D341Med (cell line): ENCODE data around the gene TBC1D1.

ENCODE experiments used
- DNase-seq: peaks from one replicate; pipeline ENCODE4 v3.0.0; 2012; ENCODE audit warnings: low spot score

The TBC1D1 gene

DNA sequence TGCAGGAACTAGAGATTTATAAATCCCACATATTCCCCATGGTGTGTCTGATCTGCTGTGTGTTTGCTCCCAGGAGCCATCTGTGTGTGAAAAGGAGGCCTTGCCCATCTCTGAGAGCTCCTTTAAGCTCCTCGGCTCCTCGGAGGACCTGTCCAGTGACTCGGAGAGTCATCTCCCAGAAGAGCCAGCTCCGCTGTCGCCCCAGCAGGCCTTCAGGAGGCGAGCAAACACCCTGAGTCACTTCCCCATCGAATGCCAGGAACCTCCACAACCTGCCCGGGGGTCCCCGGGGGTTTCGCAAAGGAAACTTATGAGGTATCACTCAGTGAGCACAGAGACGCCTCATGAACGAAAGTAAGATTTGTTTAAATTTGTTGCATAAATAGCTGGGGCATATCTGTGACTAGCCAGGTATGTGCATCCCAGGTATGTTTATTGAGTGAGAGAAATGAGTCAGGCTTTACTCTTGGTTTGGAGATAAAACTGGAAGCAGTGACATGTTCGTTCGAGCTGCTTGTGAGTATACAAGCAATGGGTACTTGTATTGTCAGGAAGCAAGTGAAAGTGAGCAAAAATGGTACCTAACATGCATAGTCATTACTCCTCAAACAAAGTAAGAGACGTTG, 158.8 kb downstream of the TBC1D1 start:
- no peak for DNase-seq

DNA sequence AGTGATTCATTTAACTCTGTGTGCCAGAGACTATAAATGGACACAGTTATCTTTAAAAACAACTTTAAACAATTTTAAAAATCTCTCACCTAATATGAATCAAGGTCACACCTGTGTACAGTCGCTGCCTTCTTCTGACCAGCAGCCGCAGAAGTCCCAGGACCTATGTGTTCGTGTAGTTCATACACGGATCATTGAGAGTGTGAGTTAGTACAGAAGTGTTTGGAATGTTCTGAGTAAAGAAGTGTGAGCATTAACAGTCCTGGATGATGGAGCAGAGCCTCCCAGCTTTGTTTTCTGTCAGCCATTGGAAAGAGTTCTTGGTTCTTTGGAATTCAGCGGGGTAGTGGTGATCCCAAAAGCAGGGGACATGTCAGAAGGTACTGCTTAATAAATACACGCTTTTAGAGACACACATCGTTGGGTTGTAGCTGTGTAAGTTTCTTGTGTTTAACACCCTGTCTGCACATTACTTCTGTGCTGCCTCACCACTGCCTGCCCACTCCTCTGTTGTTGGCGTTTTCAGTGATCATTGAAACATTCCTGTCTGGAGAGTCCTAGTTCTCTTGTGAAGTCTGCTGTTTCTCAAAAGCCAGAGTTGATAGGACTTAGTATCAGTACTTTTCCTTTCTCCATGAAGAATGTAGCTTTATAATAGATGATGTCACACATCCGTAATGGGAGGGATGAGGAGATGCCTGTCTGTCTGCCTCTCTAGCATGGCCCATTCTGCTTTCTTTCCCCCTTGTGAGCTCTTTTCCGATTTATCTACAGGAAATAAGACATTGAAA, 159.9 kb downstream of the TBC1D1 start:
- DNase-seq = no peak

DNA sequence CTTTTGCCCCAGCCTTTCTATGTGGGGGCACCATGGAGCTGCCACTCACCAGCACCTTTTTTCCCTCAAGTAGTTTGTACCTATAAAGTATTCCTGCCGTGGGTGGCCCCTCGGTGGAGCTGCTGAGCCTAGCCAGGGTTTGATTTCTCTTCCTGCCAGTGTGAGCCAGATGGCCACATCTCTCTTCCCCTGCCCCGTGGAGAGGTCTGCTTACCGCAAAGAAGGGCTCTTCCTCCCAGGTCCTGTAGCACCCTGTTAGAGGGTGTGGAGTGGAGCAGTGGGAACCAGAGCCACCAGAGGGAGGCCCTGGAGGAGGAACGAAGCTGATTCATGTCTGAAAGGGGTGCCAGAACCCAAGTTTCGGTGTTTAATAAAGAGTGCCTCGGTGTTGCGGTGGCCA, 164.7 kb downstream of the TBC1D1 start:
- DNase-seq = no peak

DNA sequence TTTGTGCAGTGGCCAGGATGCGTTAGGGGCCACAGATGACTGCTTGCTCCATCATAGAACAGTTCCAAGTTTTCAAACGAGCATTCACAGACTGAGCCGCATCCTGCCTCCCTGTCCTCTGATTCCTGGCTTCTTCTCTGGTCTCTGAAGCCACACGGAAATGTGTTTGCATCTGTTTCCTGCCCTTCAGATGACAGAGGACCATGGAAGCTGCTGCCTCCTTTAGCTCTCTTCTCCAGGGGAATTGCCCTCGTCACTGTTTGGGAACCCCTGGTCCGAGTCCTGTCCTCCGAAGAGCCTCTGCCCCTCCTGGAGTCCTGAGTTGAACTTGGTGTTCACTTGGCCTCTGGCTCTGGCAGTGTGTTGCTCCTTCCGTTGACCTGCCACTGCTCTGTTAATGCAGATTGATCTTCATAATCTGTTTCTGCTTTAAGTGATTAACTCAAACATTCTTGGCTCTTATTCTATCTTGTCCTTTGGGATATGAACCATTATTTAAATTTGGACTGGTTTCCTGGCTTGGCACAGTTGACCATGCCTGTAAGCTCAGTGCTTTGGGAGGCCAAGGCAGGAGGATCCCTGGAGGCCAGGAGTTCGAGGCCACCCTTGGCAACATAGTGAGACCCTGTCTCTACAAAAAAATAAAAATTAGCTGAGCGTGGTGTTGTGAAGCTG, 165.3 kb downstream of the TBC1D1 start:
- no peak for DNase-seq

DNA sequence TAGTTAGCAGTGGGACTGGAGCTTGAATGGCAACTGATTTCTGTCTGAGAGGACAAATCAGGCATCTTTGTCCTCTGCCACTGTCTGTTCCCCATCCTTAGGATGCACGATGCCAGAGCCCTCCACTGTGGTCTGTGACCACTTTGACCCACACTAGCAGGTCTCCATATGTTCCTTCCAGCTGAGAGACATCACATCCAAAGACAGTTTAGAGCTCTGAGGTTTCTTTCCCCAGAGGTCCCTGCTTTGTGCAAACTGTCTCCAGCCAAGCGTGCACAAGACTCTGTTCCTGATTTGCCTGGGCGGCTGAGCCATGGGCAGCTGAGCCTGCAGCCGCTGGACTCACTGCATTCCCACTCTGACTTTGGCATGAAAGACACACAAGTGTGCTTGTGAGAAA, 167.3 kb downstream of the TBC1D1 start:
- DNase-seq = no peak

DNA sequence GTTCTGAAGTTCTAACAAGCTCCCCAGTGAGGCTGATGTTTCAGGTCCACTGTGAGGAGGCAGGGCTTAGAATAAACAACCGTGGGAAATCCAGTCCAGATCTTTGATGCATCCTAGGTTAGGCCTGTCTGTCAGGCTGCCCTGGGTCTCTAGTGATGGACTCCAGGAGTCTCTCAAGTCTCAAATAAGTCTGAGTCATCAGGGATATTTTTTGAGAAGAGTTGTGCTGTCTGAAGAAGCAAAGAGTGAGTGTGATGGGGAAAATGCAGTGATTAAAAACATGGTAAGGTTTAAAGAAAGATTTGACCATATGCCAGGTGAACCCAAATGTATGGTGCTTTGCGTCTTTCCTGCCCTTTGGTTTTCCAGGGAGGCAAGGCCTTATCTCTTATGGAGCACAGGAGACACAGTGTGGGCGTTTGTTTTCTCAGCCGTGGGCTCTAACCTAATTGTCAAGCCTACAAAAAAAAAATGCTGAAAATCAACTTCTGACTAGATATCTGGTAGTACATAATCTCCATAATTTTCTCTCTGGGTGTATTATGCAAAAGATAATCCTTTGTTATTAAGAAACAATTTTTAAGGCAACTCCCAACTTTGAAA, 170.0 kb downstream of the TBC1D1 start:
- no peak for DNase-seq

DNA sequence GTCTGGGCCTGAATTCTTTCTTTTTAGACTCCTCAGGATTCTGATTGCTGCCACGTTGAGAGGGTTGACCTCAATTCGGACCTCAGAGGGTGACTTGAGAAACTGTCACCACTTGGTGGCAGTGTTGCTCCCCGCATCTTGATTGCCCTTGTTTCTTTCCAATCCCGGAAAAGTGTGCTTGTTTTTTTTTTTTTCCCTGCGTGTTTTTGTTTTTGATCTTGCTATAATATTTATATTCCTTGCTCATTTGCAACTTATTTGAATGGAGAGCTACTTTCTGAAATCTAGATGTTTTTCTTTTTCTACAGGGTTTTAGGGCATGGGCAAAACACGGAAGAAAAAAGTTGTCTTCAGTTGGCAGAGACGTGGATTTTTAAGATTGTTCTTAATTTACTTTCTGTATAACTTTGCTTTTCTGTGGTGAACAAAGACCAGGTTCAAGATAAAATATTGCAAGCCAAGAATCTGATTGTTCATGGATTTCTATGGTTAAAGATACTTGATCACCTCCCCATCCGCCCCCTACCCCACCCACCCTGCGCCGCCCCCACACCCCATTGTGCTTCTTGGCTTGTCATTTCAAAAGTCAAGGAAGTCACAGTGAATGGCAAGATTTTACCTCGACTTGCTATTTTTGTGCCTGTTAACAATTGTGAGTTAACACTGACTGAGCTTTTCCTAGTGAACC, 171.3 kb downstream of the TBC1D1 start:
- DNase-seq = peak; percentile 70

DNA sequence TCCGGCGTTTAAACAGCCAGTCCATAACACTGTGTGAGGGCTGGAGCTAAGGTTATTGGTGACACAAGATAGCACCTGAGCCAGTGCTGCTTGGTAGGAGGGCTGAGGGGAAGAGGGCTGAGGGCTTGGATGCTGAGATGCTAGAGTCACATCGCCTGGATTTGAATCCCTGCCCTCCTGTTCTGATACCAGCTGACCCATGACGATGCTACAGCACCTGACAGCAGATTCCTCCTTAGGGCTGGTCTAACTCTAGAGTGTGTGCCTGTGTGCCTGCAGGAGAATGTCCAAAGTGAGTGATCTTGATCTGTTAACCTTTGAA, 171.9 kb downstream of the TBC1D1 start:
- no peak for DNase-seq

DNA sequence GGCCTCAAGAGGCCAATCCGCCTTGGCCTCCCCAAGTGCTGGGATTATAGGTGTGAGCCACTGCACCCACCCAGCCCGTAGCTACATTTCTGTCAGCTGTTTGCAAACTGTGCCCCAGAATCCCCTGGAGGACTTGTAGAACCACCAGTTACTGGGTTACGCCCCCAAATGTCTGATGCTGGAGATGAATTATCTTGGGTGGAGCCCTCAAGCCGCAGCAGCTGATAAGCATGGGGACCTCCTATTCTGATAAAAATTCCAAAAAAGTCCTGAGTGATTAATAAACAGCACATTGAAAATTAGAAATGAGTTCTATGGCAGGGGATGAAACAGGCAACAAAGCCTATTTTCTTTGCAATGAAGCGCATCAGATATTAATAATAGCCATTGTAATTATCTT, 174.3 kb downstream of the TBC1D1 start:
- DNase-seq = no peak

DNA sequence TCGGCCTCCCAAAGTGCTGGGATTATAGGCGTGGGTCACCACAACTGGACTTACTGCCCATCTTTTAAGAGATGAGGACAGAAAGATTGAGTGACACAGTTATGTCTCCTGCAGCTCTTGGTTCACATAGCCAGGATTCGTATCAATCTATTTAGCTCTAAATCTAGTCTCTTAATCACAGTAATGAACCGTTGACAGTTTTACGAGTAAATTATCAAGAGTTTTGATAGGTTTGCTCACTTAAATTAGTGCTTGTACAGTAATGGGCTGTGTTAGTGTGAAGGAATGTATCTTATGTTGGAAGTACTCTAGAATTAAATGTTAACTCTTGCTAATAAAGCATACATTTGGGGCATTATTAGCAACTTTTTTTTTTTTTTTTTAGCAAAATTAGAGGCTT, 175.0 kb downstream of the TBC1D1 start:
- DNase-seq = no peak

DNA sequence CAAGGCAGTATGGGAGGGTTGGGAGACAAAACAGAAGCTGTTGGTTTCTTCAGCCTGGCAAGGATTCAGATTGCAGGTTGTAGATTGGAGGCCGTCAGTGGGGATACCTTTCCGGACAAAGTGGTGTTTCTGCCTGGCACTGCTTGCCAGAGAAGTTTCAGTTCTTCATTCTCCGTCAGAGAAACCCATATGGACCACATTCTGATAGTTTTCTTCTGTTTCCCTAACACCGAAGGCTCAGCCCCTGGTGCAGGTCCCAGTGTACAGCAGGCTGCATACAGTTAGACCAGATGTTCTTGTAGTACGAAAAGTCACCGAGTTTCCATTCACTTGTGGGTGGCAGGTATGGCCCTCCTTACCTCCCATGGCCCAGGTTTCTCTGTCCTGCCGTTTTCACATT, 176.6 kb downstream of the TBC1D1 start:
- DNase-seq = no peak

DNA sequence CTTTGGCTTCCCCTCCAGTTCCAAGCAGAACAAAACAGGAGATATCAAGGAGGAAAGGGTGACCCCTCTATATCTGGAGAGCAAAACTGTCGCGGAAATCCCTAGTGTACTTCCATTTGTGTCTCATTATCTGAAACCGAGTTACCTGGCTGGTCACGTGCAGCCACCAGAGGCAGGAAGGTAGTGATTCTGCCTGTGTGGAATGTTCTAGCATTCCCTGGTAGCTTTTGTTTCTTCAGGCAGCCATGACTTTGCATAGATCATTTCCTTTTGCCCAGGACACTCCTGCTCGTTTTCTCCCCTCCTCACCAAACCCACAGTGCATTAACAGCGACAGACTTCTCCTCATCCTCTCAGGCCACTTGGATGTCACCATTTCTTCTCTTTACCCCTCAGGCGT, 177.2 kb downstream of the TBC1D1 start:
- no peak for DNase-seq

DNA sequence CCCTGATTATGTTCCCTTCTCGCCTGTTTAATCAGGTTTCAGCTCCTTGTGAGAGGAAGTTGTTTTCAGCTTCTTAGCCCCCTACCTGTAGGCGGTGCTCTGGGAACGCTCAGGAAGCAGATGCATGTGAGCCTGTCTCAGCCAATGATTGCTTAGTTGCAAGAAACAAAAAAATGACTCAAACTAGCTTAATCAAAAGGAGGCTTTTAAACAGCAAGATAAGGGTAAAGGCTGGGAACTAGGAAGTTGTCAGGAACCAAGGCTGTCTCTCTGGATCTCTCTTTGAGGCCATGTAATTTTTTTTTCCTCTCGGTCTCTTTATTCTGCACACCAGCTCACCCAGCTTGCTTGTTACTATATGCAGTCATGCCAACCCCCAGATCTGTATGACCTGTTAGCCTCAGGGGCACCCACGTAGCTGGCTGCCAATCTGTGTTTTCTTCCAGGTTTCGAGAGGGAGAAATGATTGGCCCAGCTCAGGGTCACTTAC, 178.4 kb downstream of the TBC1D1 start:
- DNase-seq = no peak

DNA sequence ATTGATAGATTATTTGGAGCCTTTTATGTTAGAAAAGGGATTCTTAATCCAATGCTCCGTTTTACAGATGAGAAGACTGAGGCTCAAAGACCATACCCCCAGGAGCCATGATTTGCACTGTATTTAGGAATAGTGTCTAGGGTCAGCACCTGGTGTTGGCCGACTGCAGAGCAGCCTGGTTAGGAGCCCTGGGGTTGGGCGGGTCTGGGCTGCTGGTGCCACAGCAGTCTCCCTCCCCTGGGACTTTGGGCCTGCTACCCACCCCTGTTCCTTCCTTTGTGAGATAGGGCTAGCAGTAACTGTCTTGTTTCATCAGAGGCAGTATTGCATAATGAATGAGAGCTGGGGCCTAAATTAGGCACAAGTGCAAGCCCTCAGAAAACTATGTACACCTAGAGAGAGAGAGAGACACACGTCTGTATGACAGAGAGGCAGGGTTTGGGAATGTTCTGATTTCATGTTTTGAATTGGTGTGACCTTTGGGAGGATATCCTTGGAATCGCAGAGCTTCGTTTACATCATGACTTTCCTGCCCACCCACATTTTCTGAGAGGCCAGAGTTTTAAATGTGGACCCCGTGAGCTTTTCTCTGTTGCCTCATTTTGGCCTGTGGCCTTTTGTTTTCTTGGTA, 181.0 kb downstream of the TBC1D1 start:
- DNase-seq = no peak

DNA sequence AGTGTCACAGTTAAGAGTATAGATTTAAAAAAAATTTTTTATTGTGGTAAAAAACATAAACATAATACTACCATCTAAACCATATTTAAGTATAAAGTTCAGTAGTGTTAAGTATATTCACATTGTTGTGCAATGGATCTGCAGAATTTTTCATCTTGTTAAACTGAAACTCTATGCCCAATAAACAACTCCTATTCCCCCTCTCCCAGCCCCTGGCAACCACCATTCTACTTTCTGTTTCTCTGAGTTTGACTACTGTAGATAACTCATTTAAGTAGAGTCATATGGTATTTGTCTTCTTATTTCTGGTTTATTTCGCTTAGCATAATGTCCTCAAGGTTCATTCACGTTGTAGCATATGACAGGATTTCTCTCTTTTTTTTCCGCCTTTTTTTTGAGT, 181.7 kb downstream of the TBC1D1 start:
- no peak for DNase-seq

DNA sequence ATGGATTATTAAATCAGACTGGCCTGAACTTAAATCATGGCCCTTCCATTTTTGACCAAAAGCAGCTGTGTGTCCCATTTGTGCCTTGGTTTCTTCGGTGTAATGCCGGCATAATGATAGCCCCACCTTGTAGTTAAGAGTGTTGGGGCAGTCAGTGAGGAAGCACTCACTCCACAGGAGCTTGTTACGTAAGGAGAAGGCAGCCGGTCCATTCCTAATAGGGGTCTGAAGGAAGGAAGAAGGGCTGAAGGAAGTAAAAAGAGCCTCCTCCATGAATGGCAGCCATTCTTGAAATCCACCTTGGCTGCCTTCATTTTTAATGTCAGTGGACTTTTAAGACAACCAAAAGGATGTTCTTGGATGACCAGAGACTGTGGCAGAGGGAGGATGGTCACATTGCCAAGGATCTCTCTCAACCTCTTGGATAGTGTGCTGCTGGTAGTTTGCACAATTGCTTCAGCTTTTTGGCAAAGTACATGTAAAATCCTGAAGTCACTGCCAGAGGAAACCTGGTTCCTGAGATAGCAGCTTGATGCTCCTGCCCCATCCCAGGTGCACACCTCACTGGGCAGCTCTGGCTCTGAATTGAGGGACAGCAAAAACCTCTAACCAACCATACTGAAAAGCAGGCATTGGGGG, 182.8 kb downstream of the TBC1D1 start:
- no peak for DNase-seq

DNA sequence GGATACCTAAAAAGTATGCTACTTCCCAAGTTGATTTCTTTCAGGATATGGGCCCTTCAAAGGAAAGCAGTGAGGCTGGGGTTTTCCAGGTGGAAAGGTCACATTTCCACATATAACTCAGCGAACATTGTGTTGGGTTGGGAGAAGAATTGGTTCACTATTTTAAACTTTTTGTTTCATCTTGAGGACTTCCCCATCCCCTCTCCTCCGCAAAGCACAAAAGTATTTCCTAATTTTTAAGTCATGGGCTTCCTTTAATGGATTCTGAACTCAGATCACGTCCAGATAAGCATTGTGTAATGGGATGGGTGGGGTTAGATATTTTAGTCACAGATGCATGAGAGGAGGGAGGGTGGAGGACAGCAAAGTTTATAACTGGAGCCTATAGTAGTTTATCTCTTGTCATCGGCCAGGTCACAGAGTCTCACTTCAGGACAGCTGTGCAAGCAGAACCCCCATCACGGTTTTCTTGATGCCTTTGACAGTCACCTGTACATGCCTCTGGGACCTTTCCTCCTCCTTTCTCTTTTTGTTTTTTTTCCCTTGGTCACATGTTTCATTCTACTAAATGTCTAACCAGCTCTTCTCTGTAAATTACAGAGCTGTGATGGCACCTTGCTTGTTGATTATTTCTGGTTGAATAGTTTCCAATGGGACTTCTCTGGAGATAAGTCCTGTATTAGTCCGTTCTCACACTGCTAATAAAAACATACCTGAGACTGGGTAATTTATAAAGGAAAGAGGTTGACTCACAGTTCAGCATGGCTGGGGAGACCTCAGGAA, 184.7 kb downstream of the TBC1D1 start:
- no peak for DNase-seq

DNA sequence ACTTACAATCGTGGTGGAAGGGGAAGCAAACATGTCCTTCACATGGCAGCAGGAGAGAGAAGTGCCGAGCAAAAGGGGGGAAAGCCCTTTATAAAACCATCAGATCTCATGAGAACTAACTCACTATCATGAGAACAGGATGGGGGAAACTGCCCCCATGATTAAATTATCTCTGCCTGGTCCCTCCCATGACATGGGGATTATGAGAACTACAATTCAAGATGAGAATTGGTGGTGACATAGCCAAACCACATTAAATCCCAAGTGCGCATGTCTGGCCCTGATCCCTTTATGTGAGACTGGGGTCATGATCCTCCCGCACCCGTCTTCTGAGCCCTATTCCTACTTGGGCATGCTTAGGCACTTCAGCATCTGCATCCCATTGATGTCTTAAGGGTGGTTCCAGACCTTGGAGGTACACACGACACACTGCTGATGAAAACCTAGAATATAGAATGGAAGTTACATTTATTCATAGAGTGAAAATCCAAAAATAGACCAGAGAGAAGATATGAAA, 185.3 kb downstream of the TBC1D1 start:
- no peak for DNase-seq

DNA sequence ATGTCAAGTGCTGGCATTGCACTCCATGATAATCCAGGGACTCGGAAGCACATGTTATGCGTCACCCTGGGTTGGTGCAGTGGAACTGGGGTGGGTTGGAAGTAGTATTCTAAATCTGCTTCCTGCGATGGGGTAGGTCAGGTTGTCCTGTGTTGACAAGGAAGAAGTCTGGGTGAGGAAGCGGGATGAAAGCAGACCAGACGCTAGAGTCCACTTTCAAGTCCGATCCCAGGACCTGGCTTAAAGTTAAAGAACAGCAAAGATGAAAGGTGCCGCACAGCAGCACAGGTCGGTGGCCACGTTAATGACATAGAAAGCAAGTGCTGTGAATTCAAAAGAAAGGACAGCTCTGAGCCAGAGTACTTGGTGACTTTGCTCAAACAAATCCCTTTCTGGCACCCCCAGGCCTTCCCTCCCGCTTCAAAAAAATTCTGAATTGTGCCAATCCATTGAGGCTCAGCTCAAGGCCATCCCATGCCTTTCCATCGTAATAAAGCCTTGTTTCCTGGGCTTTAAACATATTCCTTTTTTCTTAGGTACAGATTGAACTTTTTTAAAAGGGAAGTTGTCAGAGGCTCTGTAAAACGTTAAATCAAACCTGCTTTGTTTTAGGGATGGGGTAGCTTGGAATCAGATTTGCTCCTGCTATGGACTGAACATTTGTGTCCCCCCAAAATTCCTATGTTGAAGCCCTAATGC, 187.1 kb downstream of the TBC1D1 start:
- DNase-seq = no peak
